Measurements from ENCODE around the gene LILRB2. TPM values are rescaled to one million over a fixed set of nuclear protein-coding genes. Genes with fewer than 3 reads are reported as not detected.

Gene LILRB2
- total and polyA plus RNA-seq, 2 donors from 2014 or later: 1.9 to 11.5 TPM

GRCh38 chr19:54312436-54313377, 31.8 kb upstream of the LILRB2 start, which contains the start of gene LILRA5:
Gene LILRA5, minus strand, starts transcription at chr19:54313166. Its CDS starts 147 bp downstream, at chr19:54313019.
- Histone ChIP-seq H3K9ac (ENCODE audit: low read length in 3 of 3) (no peak within 1 kb of the TSS), H3K36me3 (ENCODE audit: control insufficient read depth in 2 of 3, insufficient read depth in 3 of 3, low read length in 3 of 3) (no peaks in the 10 kb centered on the region), H3K4me1 (ENCODE audit: control insufficient read depth in 2 of 3, insufficient read depth in 2 of 3, low read depth in 1 of 3, low read length in 3 of 3) (no peaks in the 10 kb centered on the region), H3K4me3 (ENCODE audit: low read length in 3 of 3) (no peak within 1 kb of the TSS), H3K27ac (ENCODE audit: low read depth in 2 of 2, low read length in 2 of 2) (no peak within 1 kb of the TSS), H3K9me3 (ENCODE audit: control insufficient read depth in 2 of 3, insufficient read depth in 1 of 3, low read length in 3 of 3) (no peaks in the 10 kb centered on the region), H3K27me3 (ENCODE audit: control insufficient read depth, insufficient read depth, low read length) (no peaks in the 10 kb centered on the region)
- no peak for FAIRE-seq
- intact Hi-C loops (cut with DNase I): no loop called here
- no peak for TF ChIP-seq CTCF (IDR thresholded peaks at IDR 0.05; ENCODE audit: borderline replicate concordance, extremely low read depth, insufficient read depth)
- no peak for DNase-seq

GRCh38 chr19:54312011-54312410, 31.1 kb upstream of the LILRB2 start:
- FAIRE-seq: no peak
- Histone ChIP-seq H3K9ac (ENCODE audit: low read length in 3 of 3) (no peak overlapping the region), H3K27ac (ENCODE audit: low read depth in 2 of 2, low read length in 2 of 2) (no peak overlapping the region), H3K36me3 (ENCODE audit: control insufficient read depth in 2 of 3, insufficient read depth in 3 of 3, low read length in 3 of 3) (no peaks in the 10 kb centered on the region), H3K4me3 (ENCODE audit: low read length in 3 of 3) (no peak overlapping the region), H3K27me3 (ENCODE audit: control insufficient read depth, insufficient read depth, low read length) (no peaks in the 10 kb centered on the region), H3K4me1 (ENCODE audit: control insufficient read depth in 2 of 3, insufficient read depth in 2 of 3, low read depth in 1 of 3, low read length in 3 of 3) (no peaks in the 10 kb centered on the region), H3K9me3 (ENCODE audit: control insufficient read depth in 2 of 3, insufficient read depth in 1 of 3, low read length in 3 of 3) (no peaks in the 10 kb centered on the region)
- TF ChIP-seq CTCF (IDR thresholded peaks at IDR 0.05; ENCODE audit: borderline replicate concordance, extremely low read depth, insufficient read depth): no peak
- DNase-seq: no peak
- intact Hi-C loops (cut with DNase I): no loop called here

GRCh38 chr19:54311486-54311885, 30.6 kb upstream of the LILRB2 start:
- intact Hi-C loops (cut with DNase I): no loop called here
- H3K4me1 ChIP-seq (ENCODE audit: control insufficient read depth in 2 of 3, insufficient read depth in 2 of 3, low read depth in 1 of 3, low read length in 3 of 3): no peaks in the 10 kb centered on the region
- DNase-seq (no peak), FAIRE-seq (no peak)
- H3K9ac ChIP-seq (ENCODE audit: low read length in 3 of 3): no peak overlapping the region
- no peak overlapping the region for H3K4me3 ChIP-seq (ENCODE audit: low read length in 3 of 3)
- H3K9me3 ChIP-seq (ENCODE audit: control insufficient read depth in 2 of 3, insufficient read depth in 1 of 3, low read length in 3 of 3): no peaks in the 10 kb centered on the region
- H3K27me3 ChIP-seq (ENCODE audit: control insufficient read depth, insufficient read depth, low read length): no peaks in the 10 kb centered on the region
- H3K36me3 ChIP-seq (ENCODE audit: control insufficient read depth in 2 of 3, insufficient read depth in 3 of 3, low read length in 3 of 3): no peaks in the 10 kb centered on the region
- TF ChIP-seq CTCF (IDR thresholded peaks at IDR 0.05; ENCODE audit: borderline replicate concordance, extremely low read depth, insufficient read depth): no peak
- H3K27ac ChIP-seq (ENCODE audit: low read depth in 2 of 2, low read length in 2 of 2): no peak overlapping the region
